IgD-negative memory B cell (primary cell): ENCODE data around the gene RAP1GAP. TPM values are rescaled to one million over a fixed set of nuclear protein-coding genes. Genes with fewer than 3 reads are reported as not detected.
"Not testable (repeated sequence)": the region's sequence is repeated elsewhere in the genome, so short reads cannot be mapped to it uniquely, and the experiment has no call there.

Source experiments
- H3K27ac Mint-ChIP-seq, 3 donors: one replicate each; pipeline ENCODE4 v1.8.0; 2020 to 2022; ENCODE audit warnings: mild to moderate bottlenecking in 3 of 3, mixed read lengths in 3 of 3, moderate library complexity in 1 of 3
- H3K27me3 Mint-ChIP-seq: one replicate; pipeline ENCODE4 v1.8.0; 2021; ENCODE audit warnings: mixed read lengths
- H3K36me3 Mint-ChIP-seq: one replicate; pipeline ENCODE4 v1.8.0; 2020; ENCODE audit warnings: mild to moderate bottlenecking, mixed read lengths
- H3K4me1 Mint-ChIP-seq, 3 donors: one replicate each; pipeline ENCODE4 v1.8.0; 2020 to 2022; ENCODE audit warnings: mixed read lengths in 3 of 3, mild to moderate bottlenecking in 1 of 3
- H3K4me3 Mint-ChIP-seq, 4 donors: one replicate each; pipeline ENCODE4 v1.8.0; 2020 to 2022; ENCODE audit warnings: mild to moderate bottlenecking in 4 of 4, mixed read lengths in 4 of 4, moderate library complexity in 3 of 4
- H3K9me3 Mint-ChIP-seq, 3 donors: one replicate each; pipeline ENCODE4 v1.8.0; 2020 to 2021; ENCODE audit warnings: mixed read lengths in 3 of 3, mild to moderate bottlenecking in 1 of 3
- polyA plus RNA-seq: library from polyadenylated mRNA; unstranded; fragments of 300-500 nt; fragmentation: Illumina TruSeq; gene quantifications from one replicate; pipeline ENCODE4 v1.2.3, GENCODE V29; 2021

Gene RAP1GAP
- polyA plus RNA-seq, 1 donor from 2014 or later = not detected

GRCh38 chr1:21569820-21570527 lies 99.2 kb downstream of the RAP1GAP start:
- Mint-ChIP-seq H3K36me3 (peaks cover 2% of the 10 kb centered on the region), H3K27ac (no peak overlapping the region), H3K27me3 (peaks cover 13% of the 10 kb centered on the region), H3K4me1 (no peaks in the 10 kb centered on the region), H3K9me3 (peaks cover 0 to 3% (median 0%) of the 10 kb centered on the region in 3 donors), H3K4me3 (no peak overlapping the region)

- H3K4me1 Mint-ChIP-seq = no peaks in the 10 kb centered on the region
- H3K36me3 Mint-ChIP-seq = peaks cover 2% of the 10 kb centered on the region
- peaks cover 7% of the 10 kb centered on the region for H3K27me3 Mint-ChIP-seq
- H3K27ac Mint-ChIP-seq = no peak overlapping the region
- no peak overlapping the region for H3K4me3 Mint-ChIP-seq
- H3K9me3 Mint-ChIP-seq = peaks cover 0 to 3% (median 0%) of the 10 kb centered on the region in 3 donors
These were observed 100.3 kb downstream of the RAP1GAP start for GRCh38 chr1:21568809-21569385.

GRCh38 chr1:21568006-21568746 lies 101.0 kb downstream of the RAP1GAP start:
- Mint-ChIP-seq H3K9me3 (peaks cover 0 to 3% (median 0%) of the 10 kb centered on the region in 3 donors), H3K27ac (no peak overlapping the region), H3K36me3 (peaks cover 2% of the 10 kb centered on the region), H3K27me3 (peaks cover 4% of the 10 kb centered on the region), H3K4me3 (no peak overlapping the region), H3K4me1 (no peaks in the 10 kb centered on the region)

GRCh38 chr1:21567241-21568005 lies 101.7 kb downstream of the RAP1GAP start:
- Mint-ChIP-seq H3K9me3 (peaks cover 0 to 3% (median 0%) of the 10 kb centered on the region in 3 donors), H3K4me1 (no peaks in the 10 kb centered on the region), H3K27ac (no peak overlapping the region), H3K36me3 (peaks cover 2% of the 10 kb centered on the region), H3K4me3 (no peak overlapping the region), H3K27me3 (peaks cover 4% of the 10 kb centered on the region)

GRCh38 chr1:21566361-21566760 lies 102.8 kb downstream of the RAP1GAP start:
- H3K36me3 Mint-ChIP-seq, H3K9me3 Mint-ChIP-seq, H3K27ac Mint-ChIP-seq, H3K4me3 Mint-ChIP-seq, H3K4me1 Mint-ChIP-seq, H3K27me3 Mint-ChIP-seq: not testable (repeated sequence)

GRCh38 chr1:21565285-21565684 lies 103.9 kb downstream of the RAP1GAP start:
- peaks cover 2% of the 10 kb centered on the region for H3K36me3 Mint-ChIP-seq
- H3K27ac Mint-ChIP-seq = no peak overlapping the region
- no peak overlapping the region for H3K4me3 Mint-ChIP-seq
- no peaks in the 10 kb centered on the region for H3K9me3 Mint-ChIP-seq
- no peaks in the 10 kb centered on the region for H3K4me1 Mint-ChIP-seq
- H3K27me3 Mint-ChIP-seq = peaks cover 3% of the 10 kb centered on the region

GRCh38 chr1:21564521-21565095 lies 104.5 kb downstream of the RAP1GAP start:
- Mint-ChIP-seq H3K4me3 (no peak overlapping the region), H3K4me1 (no peaks in the 10 kb centered on the region), H3K27ac (no peak overlapping the region), H3K9me3 (no peaks in the 10 kb centered on the region), H3K27me3 (peaks cover 5% of the 10 kb centered on the region), H3K36me3 (peaks cover 2% of the 10 kb centered on the region)

GRCh38 chr1:21563971-21564370 lies 105.2 kb downstream of the RAP1GAP start:
- Mint-ChIP-seq H3K27me3 (peaks cover 6% of the 10 kb centered on the region), H3K36me3 (peaks cover 2% of the 10 kb centered on the region), H3K27ac (no peak overlapping the region), H3K9me3 (no peaks in the 10 kb centered on the region), H3K4me3 (no peak overlapping the region), H3K4me1 (no peaks in the 10 kb centered on the region)

GRCh38 chr1:21562896-21563295 lies 106.3 kb downstream of the RAP1GAP start:
- H3K27me3 Mint-ChIP-seq = peaks cover 6% of the 10 kb centered on the region
- H3K4me1 Mint-ChIP-seq = no peaks in the 10 kb centered on the region
- no peak overlapping the region for H3K4me3 Mint-ChIP-seq
- peaks cover under 1% of the 10 kb centered on the region for H3K36me3 Mint-ChIP-seq
- no peak overlapping the region for H3K27ac Mint-ChIP-seq
- no peaks in the 10 kb centered on the region for H3K9me3 Mint-ChIP-seq

- no peaks in the 10 kb centered on the region for H3K4me1 Mint-ChIP-seq
These were observed 108.1 kb downstream of the RAP1GAP start for GRCh38 chr1:21560916-21561638.

GRCh38 chr1:21559788-21560567 lies 109.2 kb downstream of the RAP1GAP start:
- no peak overlapping the region for H3K27ac Mint-ChIP-seq
- H3K27me3 Mint-ChIP-seq = peaks cover 8% of the 10 kb centered on the region
- H3K36me3 Mint-ChIP-seq = no peaks in the 10 kb centered on the region
- no peaks in the 10 kb centered on the region for H3K9me3 Mint-ChIP-seq
- H3K4me3 Mint-ChIP-seq = no peak overlapping the region
- no peaks in the 10 kb centered on the region for H3K4me1 Mint-ChIP-seq

More at GRCh38 chr1:21560916-21561638, 108.1 kb downstream of the RAP1GAP start:
- H3K36me3 Mint-ChIP-seq = no peaks in the 10 kb centered on the region
- H3K27ac Mint-ChIP-seq = no peak overlapping the region
- H3K4me3 Mint-ChIP-seq = no peak overlapping the region
- no peaks in the 10 kb centered on the region for H3K9me3 Mint-ChIP-seq
- H3K27me3 Mint-ChIP-seq = peaks cover 8% of the 10 kb centered on the region

GRCh38 chr1:21553116-21553926 lies 115.8 kb downstream of the RAP1GAP start:
- Mint-ChIP-seq H3K9me3 (peaks cover 0 to 2% (median 0%) of the 10 kb centered on the region in 3 donors), H3K4me1 (peaks cover 3 to 5% (median 4%) of the 10 kb centered on the region in 3 donors), H3K36me3 (no peaks in the 10 kb centered on the region), H3K4me3 (no peak overlapping the region), H3K27me3 (peaks cover 11% of the 10 kb centered on the region), H3K27ac (no peak overlapping the region)

- H3K4me3 Mint-ChIP-seq = no peak overlapping the region
- no peak overlapping the region for H3K27ac Mint-ChIP-seq
- peaks cover 3 to 5% (median 4%) of the 10 kb centered on the region in 3 donors for H3K4me1 Mint-ChIP-seq
- H3K9me3 Mint-ChIP-seq = peaks cover 0 to 2% (median 0%) of the 10 kb centered on the region in 3 donors
- peaks cover 11% of the 10 kb centered on the region for H3K27me3 Mint-ChIP-seq
- no peaks in the 10 kb centered on the region for H3K36me3 Mint-ChIP-seq
These were observed 116.4 kb downstream of the RAP1GAP start for GRCh38 chr1:21552715-21553114.
